GM06990 (cell line): ENCODE measurements around the gene NEDD9.

Source experiments
- DNase-seq: peaks from one replicate; pipeline ENCODE4 v3.0.0-alpha.2; 2011; ENCODE audit not compliant: insufficient read length; ENCODE audit errors: extremely low read depth
- H3K27me3 ChIP-seq: replicated peaks from 2 replicates; pipeline ENCODE4 v1.6.0; 2011; ENCODE audit warnings: low read length; ENCODE audit not compliant: control insufficient read depth, insufficient read depth
- H3K36me3 ChIP-seq: 2 replicates; pipeline ENCODE4 v1.5.1; 2011; ENCODE audit warnings: low read length; ENCODE audit not compliant: control insufficient read depth, insufficient read depth
- H3K4me3 ChIP-seq: replicated peaks from 2 replicates; pipeline ENCODE4 v1.5.1; 2011; ENCODE audit warnings: low read depth, mild to moderate bottlenecking, control low read depth, low read length
- TF ChIP-seq, protein P1 (sequence below): IDR thresholded peaks from 2 replicates; pipeline ENCODE4 v1.5.1; 2011; ENCODE audit warnings: low read length, control low read depth, mild to moderate bottlenecking, inconsistent platforms; ENCODE audit not compliant: insufficient read depth, poor library complexity, severe bottlenecking

The NEDD9 gene

DNA sequence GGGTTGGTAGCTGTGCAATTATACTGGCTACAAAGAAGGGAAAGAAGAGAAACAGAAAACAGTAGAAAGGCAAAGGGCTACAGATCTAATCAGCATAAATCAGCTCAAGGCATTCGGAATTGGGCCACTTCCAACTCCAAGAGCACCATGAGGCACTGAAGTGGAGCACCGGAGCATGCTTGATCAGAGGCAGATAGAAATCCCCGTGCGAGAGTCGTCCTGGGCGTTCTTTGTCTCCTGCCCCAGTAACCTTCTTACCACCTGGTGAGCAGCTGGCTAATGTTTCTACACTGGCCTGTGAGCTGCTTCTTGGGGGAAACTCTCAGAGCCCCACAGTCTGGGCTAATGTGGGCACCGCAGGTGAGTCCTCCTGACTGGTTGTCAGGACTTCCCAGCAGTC is 16.7 kb downstream of the NEDD9 start:
- DNase-seq, result no peak
- H3K4me3 ChIP-seq, result no peak overlapping the region
- no peaks in the 10 kb centered on the region for H3K27me3 ChIP-seq
- TF ChIP-seq, protein P1, sequence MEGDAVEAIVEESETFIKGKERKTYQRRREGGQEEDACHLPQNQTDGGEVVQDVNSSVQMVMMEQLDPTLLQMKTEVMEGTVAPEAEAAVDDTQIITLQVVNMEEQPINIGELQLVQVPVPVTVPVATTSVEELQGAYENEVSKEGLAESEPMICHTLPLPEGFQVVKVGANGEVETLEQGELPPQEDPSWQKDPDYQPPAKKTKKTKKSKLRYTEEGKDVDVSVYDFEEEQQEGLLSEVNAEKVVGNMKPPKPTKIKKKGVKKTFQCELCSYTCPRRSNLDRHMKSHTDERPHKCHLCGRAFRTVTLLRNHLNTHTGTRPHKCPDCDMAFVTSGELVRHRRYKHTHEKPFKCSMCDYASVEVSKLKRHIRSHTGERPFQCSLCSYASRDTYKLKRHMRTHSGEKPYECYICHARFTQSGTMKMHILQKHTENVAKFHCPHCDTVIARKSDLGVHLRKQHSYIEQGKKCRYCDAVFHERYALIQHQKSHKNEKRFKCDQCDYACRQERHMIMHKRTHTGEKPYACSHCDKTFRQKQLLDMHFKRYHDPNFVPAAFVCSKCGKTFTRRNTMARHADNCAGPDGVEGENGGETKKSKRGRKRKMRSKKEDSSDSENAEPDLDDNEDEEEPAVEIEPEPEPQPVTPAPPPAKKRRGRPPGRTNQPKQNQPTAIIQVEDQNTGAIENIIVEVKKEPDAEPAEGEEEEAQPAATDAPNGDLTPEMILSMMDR, result no peak
- peaks cover 6% of the 10 kb centered on the region for H3K36me3 ChIP-seq

DNA sequence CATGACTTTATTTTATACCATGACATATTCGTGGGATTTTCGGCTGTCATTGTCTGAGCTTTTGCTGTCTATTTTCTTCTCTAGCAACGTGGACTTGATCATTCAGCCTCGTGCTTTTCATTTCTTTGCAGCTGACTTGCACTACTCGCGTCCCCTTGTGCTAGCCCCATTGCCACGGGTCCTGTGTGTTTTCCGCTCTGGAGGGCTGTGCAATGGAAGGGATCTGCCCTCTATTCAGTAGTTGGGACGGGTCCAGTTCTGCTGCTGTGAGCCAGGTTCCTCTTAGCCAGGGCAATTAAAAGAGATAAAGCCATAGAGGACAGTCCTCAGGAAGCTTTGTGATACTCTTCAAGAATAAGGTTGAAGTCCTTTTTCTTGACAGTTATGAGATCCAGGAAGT is 17.6 kb downstream of the NEDD9 start:
- H3K36me3 ChIP-seq, result peaks cover 8% of the 10 kb centered on the region
- no peaks in the 10 kb centered on the region for H3K27me3 ChIP-seq
- H3K4me3 ChIP-seq, result no peak overlapping the region
- no peak for DNase-seq
- TF ChIP-seq, protein P1, result no peak

GRCh38 chr6:11214084-11214833 is 18.2 kb downstream of the NEDD9 start:
- no peak for DNase-seq
- TF ChIP-seq, protein P1, result no peak
- Histone ChIP-seq H3K36me3 (peaks cover 12% of the 10 kb centered on the region), H3K27me3 (no peaks in the 10 kb centered on the region), H3K4me3 (no peak overlapping the region)

DNA sequence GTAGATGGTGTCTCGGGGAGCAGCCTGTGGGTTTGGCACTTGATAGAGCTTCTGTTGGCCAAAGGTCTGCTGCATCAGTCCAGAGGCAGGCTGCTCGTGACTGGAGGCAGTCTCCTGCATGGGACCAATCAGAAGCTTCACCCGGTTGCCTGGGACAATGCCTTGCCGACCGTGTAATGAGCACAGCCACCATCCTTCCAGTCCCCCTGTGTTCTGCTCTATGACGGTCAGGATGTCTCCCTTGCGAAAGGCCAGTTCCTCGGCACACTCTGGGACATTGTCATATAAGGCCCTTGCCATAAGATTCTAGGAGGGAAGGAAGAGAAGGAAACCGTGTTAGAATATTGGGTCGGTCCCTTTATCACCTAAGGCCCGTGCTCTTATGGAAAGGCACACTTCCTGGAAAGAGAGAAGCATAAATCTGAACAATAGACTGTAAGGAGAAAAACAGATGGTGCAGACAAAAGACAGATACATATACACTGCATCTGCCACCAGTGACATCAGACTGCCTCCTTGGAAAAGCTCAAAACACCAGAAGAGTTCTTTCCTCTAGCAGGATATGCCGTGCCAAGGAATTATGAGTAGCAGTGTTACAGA is 18.9 kb downstream of the NEDD9 start:
- Histone ChIP-seq H3K36me3 (peaks cover 13% of the 10 kb centered on the region), H3K4me3 (no peak overlapping the region)
- DNase-seq, result no peak

GRCh38 chr6:11212664-11213063 is 19.8 kb downstream of the NEDD9 start:
- Histone ChIP-seq H3K4me3 (no peak overlapping the region), H3K36me3 (peaks cover 13% of the 10 kb centered on the region), H3K27me3 (no peaks in the 10 kb centered on the region)
- no peak for DNase-seq
- TF ChIP-seq, protein P1, result no peak

More for the DNA sequence above, 18.9 kb downstream of the NEDD9 start:
- TF ChIP-seq, protein P1, result no peak
- no peaks in the 10 kb centered on the region for H3K27me3 ChIP-seq
